Fibroblast of pulmonary artery (primary cell): Measurements from ENCODE around the gene RAMAC.

ENCODE experiments used
- DNase-seq: peaks from one replicate; pipeline ENCODE4 v3.0.0-alpha.2; 2010; ENCODE audit warnings: low read depth
- H3K4me3 ChIP-seq: replicated peaks from 2 replicates; pipeline ENCODE4 v1.5.1; 2011; ENCODE audit warnings: low read depth, mild to moderate bottlenecking, control low read depth, low read length, moderate library complexity
- TF ChIP-seq, protein P1 (sequence below): IDR thresholded peaks from 2 replicates; pipeline ENCODE4 v1.5.1; 2011; ENCODE audit warnings: mild to moderate bottlenecking, control low read depth, low read length, inconsistent platforms; ENCODE audit errors: missing control alignments

The RAMAC gene

GRCh38 chr15:83011271-83012075 is 25.5 kb downstream of the RAMAC start, which contains the start of gene C15orf40:
Gene C15orf40, minus strand, starts transcription at chr15:83011639. Its CDS starts 32 bp downstream, at chr15:83011607.
- peak within 1 kb of the TSS; percentile 100 for H3K4me3 ChIP-seq
- TF ChIP-seq, protein P1, sequence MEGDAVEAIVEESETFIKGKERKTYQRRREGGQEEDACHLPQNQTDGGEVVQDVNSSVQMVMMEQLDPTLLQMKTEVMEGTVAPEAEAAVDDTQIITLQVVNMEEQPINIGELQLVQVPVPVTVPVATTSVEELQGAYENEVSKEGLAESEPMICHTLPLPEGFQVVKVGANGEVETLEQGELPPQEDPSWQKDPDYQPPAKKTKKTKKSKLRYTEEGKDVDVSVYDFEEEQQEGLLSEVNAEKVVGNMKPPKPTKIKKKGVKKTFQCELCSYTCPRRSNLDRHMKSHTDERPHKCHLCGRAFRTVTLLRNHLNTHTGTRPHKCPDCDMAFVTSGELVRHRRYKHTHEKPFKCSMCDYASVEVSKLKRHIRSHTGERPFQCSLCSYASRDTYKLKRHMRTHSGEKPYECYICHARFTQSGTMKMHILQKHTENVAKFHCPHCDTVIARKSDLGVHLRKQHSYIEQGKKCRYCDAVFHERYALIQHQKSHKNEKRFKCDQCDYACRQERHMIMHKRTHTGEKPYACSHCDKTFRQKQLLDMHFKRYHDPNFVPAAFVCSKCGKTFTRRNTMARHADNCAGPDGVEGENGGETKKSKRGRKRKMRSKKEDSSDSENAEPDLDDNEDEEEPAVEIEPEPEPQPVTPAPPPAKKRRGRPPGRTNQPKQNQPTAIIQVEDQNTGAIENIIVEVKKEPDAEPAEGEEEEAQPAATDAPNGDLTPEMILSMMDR: peak; percentile 56
- peak; percentile 92 for DNase-seq

DNA sequence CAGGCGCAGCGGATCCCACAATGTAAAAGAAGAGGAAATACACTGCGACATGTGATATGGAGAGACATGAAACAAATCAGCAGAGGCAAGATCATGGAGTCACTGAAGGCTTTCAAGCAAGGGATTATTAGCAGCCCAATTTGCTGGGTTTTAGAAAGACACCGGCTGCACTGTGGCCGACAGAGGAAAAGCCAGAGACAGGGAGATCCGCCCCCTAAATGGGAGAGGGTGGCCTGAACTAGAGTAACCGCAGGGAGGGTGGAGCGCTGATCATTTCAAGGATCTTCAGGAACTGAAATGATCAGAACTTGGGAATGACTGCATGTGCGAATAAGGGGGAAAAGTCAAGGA is 26.0 kb downstream of the RAMAC start:
- peak overlapping the region; percentile 100 for H3K4me3 ChIP-seq
- DNase-seq: no peak
- TF ChIP-seq, protein P1: no peak

GRCh38 chr15:83012636-83013035 is 26.6 kb downstream of the RAMAC start:
- H3K4me3 ChIP-seq: no peak overlapping the region
- TF ChIP-seq, protein P1: no peak
- DNase-seq: no peak

- TF ChIP-seq, protein P1: no peak
- no peak overlapping the region for H3K4me3 ChIP-seq
- no peak for DNase-seq
Observed at GRCh38 chr15:83014205-83014653, 28.2 kb downstream of the RAMAC start.

DNA sequence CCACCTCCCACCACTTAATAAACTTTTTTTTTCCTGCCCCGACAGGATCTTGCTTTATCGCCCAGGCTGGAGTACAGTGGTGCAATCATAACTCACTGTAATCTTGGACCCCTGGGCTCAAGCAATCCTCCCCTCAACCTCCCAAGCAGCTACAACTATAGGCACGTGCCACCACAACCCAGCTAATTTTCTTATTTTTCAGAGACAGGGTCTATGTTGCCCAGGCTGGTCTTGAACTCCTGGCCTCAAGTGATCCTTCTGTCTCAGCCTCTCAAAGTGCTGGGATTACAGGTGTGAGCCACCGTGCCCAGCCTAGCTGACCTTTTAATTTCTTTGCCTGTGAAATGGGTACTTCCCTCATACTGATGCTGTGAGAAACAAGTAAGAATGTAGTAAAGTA is 29.4 kb downstream of the RAMAC start:
- no peak overlapping the region for H3K4me3 ChIP-seq
- no peak for DNase-seq
- TF ChIP-seq, protein P1: no peak

DNA sequence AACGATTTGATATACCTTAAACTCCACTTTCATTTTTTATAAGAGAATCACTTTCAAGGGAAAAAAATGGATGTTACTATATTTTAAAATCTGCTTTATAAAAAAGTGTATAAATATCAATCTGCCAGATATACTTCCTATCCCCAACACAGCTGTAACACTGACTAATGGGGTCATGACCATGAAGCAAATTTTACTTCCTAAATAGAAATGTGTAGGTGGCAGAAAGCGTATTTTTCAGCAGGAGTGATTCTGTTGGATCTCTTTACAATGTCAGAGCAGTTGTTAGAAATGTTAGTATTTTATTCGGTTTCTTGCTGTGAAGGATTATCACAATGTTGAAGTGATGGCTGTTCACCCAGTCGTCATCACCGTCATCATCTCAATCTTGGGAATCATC is 30.9 kb downstream of the RAMAC start:
- DNase-seq: no peak
- TF ChIP-seq, protein P1: no peak
- H3K4me3 ChIP-seq: no peak overlapping the region

- DNase-seq: no peak
- TF ChIP-seq, protein P1: no peak
- no peak overlapping the region for H3K4me3 ChIP-seq
Observed at GRCh38 chr15:83018436-83018835, 32.4 kb downstream of the RAMAC start.
